ENCODE measurements around the gene FGFR2.
"Not testable (repeated sequence)": the region's sequence is repeated elsewhere in the genome, so short reads cannot be mapped to it uniquely, and the experiment has no call there.

FGFR2 gene

DNA sequence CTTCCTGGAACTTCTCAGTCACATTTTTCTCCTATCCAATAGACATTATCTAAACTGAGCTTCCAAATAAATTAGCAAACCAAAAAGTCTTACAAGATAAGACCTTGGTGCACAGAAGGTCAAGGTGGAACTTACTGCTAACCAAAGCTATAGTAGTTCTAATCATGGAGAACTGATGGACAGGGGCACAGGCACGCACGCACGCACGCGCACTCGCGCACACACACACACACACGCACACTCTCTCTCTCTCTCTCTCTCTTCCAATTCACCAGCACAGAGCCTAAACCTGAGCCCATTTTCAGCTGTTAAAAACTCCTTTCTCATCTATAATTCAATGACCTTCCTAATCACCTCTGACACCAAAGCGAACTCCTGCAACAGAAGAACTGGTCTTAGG lies 7.5 kb downstream of the FGFR2 start:
- DNase-seq (ENCODE audit: low read depth, low spot score), result no peak

- no peak for DNase-seq (ENCODE audit: low read depth, low spot score)
Observed at GRCh38 chr10:121589553-121589952, 8.7 kb downstream of the FGFR2 start.

DNA sequence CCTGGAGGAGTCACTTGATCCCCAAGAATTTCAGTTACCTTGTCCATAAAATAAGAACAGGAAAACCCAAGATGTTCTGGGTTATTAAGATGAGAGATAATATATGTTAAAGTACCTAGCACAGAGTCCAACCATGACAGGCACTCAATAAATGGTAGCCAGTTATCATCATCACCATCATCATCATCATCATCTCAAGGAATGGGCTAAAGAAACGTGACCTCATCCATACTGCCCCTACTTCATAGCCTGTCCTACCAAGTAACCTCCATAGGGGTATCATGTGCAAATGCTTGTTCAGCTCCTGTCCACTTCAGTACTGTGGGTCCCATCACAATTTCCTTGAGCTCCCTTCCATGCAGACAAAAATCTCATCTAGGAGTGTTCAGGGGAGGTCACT lies 14.4 kb downstream of the FGFR2 start:
- DNase-seq (ENCODE audit: low read depth, low spot score), result no peak

- DNase-seq (ENCODE audit: low read depth, low spot score), result no peak
Observed at GRCh38 chr10:121583258-121583657, 15.0 kb downstream of the FGFR2 start.

DNA sequence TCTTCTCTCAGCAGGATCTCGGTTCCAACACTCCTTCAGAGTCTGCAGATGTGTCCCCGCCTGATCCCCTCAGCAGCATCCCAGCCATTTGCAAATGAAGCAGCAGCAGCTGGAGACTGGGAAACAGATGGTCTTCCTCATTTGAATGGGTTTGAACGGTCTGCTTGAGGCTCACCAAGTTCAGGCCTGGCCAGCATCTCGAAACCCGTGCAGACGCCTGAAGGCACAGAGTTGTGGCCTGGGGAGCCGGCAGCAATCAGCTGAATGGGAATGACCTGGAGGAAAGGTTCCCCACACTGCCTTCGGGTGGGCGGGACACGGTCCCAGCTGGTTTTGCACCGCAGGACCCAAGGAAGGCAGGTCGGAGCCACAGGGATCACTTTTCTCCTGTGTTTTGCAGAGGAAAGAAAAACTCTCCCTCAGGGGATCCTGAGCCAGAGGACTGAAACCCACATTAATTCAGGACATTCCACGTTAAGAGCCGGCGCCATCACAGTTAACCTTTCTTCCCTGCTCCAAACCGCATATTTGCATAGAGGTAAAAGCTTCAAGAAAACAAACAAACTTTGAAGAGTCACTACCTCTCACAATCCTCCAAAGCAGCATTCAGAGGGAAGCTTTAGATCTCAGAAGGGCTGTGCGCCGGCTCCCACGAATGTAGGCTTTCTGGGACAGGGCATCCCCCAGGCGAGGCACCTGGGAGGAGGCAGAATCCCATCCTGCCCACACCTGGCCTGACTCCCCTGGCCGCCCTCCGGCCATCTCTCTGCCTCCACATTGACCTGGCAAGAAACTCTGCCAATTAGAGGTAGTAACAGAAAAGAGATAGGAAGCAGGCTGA lies 17.7 kb downstream of the FGFR2 start:
- no peak for DNase-seq (ENCODE audit: low read depth, low spot score)

DNA sequence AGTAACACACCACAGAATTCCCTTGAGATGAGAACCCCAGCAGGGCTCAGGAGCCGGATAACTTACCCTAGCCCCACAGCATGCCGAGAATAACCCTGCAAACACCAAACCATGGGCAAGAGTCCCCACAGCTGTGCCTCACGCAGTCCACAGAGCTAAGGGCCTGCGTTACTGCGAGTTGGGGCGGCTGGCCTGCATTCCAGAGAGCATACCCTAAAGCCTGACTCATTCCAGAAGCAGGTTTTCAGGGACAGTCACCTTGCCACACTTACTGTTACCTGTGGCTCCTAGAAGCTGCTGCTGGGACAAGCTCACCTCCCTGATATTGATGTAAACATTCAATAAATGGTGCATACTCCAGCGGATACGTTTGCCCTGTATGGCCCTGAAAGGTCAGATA lies 18.6 kb downstream of the FGFR2 start:
- DNase-seq (ENCODE audit: low read depth, low spot score), result no peak

GRCh38 chr10:121578965-121579364 lies 19.3 kb downstream of the FGFR2 start:
- no peak for DNase-seq (ENCODE audit: low read depth, low spot score)

DNA sequence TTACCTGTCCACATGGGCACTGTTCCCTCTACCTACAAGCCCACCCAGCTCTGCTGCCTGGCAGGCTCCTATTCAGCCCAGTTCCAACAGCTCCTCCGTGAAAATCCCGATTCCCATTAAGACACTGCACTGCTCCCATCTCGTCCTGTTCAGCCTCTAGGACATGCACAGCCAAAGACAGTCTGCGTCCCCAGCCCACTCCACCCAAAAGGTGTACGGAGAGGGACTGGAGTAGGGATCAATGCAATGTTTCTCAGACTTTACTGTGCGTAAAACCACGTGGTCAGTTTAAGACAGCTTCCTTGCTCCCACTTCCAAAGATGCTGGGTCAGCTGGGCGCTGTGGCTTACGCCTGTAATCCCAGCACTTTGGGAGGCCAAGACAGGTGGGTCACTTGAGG lies 19.9 kb downstream of the FGFR2 start:
- no peak for DNase-seq (ENCODE audit: low read depth, low spot score)

DNA sequence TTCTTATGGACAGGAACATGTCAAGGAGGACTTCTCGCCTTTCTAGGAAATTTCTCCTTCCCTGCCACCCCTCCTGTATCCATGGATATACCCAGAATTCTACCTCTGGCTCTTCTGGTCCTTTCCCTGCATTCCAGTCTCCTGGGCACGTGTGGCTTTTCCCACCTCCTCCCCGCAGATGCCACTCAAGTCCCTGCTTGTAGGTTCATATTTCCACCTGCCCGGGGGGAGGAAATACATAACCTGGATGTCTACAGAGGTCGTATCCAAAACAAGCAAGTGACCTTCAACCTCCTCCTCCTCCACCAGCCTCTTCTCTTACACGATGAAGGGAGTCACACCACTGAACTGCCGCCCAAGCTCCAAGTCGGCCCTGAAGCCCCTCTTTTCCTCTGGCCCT lies 20.7 kb downstream of the FGFR2 start:
- DNase-seq (ENCODE audit: low read depth, low spot score), result no peak

DNA sequence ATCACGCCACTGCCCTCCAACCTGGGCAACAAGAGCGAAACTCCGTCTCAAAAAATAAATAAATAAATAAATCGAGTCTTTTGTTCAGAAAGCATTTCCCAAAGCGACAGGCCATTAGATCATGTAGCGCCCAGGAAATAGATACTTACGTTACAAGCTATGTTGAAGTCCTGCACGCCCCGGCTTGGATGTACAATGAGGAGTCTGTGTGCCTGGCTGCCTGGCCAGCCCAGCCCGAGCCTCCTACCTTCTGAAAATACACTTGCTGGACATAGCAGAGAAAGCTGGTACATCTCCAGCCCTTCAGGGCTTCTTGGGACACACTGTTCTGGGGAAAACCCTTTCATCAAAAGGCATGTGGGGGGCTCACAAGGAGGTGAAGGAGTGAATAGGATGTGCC lies 22.1 kb downstream of the FGFR2 start:
- no peak for DNase-seq (ENCODE audit: low read depth, low spot score)

DNA sequence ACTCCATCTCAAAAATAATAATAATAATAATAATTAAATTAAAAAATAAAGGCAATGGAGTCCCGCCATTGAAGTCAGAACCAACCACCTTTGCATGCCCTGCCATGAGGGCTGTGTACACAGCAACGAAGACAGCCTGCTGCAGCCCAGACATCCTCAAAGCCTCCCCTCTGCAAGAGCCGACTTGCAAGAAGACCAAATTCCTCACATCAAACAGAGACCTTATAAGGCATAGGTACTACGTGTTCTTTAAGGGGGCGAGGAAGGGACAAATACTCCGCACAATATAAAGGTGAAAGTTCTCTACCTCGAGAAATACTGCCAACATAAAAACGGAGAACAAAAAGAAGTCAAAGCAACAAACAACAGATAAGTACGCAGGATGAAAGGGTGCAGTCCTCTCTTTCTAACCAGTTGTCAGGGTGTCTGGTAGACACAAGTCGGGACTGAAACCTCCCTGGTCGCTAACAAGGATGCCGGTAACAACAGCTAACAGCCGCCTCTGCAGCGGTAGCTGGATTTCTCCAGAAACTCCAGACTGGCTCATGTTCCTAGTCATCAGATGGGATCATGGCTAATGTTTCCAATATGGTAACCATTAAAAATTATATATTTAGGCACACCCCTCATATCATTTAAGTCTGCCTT lies 23.6 kb downstream of the FGFR2 start:
- no peak for DNase-seq (ENCODE audit: low read depth, low spot score)

GRCh38 chr10:121573538-121573941 lies 24.7 kb downstream of the FGFR2 start:
- DNase-seq (ENCODE audit: low read depth, low spot score), result no peak

DNA sequence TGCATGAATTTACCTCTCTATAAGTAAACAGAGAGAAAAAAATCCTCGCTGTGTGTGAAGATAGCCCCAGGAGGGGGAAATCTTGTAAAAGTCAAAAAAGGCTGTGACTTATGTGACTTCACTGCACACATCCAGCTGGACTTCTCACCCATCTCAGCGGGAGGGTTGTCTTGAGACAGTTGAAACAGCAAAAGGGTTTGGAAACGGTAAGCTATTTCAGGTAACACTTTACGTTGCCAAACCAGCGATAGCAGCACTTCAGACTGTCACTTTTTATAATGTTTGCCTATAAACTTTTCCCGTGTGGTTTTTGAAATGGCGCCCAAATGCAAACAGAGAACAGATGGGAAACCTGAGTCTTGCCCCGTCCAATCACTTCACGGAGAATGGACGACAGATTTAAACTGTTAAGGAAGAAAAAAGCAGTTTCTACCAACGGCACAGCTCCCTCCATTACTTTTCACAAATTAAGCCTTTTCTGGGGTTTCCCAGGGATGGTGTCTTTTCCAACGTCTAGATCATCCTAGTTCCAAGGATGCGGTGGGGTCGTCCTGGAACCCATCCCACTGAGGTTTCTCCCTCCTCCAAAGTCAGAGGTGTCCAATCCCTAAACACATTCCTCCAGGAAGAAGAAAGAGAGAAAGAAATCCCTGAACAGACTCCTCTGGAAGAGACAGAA lies 25.2 kb downstream of the FGFR2 start:
- DNase-seq (ENCODE audit: low read depth, low spot score), result no peak

DNA sequence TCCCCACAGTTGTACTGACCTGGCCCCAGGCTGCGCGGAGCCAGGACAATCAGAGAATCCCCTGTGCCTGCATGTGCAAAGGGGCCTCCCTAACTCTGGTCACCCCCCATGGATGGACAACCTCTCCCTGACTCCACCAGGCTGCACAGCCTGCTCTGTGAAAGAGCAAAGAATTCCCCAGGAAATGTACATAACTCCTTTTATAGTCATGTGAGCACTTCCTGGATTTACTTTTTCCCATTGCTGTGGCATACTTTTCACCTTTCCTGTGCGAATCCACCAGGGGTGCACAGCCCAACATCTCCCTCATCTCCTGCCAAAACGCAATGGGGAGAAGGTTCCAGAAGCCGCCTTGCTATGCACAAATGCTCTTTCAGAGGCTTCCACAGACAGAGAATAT lies 27.9 kb downstream of the FGFR2 start:
- no peak for DNase-seq (ENCODE audit: low read depth, low spot score)

GRCh38 chr10:121568275-121568674 lies 30.0 kb downstream of the FGFR2 start:
- DNase-seq (ENCODE audit: low read depth, low spot score), result no peak

- no peak for DNase-seq (ENCODE audit: low read depth, low spot score)
Observed at GRCh38 chr10:121567569-121567968, 30.7 kb downstream of the FGFR2 start.

DNA sequence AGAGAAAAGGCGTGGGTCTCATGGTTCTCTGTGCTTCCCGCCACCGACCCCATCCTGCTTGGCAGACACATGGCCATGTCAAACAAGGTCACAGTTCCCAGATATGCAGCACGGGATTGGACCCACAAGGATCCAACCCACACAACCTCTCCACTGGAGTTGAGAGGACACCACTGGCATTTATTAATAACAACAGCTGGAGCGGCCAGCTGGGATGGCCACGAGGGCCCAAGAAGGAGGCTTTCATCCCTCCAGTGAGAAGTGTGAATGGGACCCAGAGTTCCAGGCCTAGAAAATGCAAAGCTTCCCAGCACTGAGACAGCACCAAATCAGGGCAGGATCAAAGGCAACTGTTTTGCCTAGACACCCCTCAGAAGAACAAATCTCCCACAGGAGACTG lies 31.5 kb downstream of the FGFR2 start:
- no peak for DNase-seq (ENCODE audit: low read depth, low spot score)

DNA sequence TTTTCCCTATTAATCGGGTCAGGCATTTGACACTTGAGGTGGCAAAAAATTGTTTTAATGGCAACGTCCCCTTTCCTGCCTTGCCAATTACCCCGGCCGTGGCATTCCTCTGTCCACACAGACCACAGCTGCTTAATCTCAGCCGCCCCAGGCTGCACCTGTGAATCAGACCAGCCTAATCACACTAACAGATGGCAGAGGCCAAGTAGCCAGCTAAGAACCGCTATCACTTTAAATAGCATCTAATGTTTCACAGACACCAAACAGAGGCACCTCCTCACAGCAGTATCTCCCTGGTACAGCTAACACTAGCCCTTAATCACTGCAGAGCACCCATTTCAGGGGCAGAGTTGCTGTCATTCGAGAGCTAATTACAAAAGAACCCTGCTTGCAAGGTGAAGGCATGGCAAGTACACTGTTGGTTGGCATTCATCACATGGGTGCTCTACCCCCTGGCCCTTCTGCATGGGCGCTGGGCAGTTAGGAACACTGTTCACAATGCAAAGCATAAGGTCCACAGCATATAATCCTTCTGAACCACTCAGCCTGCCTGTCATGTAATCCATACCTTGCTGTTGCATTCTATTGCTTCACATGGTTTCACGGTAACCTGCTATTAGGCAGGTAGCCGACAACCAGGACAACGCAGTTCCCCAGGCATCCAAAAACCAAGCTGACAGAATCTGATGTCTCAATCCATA lies 38.8 kb downstream of the FGFR2 start:
- no peak for DNase-seq (ENCODE audit: low read depth, low spot score)

GRCh38 chr10:121558238-121558637 lies 40.0 kb downstream of the FGFR2 start:
- no peak for DNase-seq (ENCODE audit: low read depth, low spot score)

GRCh38 chr10:121556918-121557573 lies 41.2 kb downstream of the FGFR2 start:
- no peak for DNase-seq (ENCODE audit: low read depth, low spot score)

GRCh38 chr10:121556455-121556854 lies 41.8 kb downstream of the FGFR2 start:
- DNase-seq (ENCODE audit: low read depth, low spot score), result no peak

DNA sequence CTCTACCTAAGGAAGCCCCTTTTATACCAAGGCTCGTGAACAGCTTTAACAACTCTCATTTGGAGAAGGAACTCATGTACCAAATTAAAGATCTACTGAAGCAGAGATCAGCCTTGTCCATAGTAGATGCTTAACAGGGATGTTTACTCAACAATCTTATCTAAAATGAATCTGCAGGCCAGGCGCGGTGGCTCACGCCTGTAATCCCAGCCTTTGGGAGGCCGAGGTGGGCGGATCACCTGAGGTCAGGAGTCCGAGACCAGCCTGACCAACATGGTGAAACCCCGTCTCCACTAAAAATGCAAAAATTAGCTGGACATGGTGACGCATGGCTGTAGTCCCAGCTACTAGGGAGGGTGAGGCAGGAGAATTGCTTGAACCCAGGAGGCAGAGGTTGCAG lies 43.3 kb downstream of the FGFR2 start:
- DNase-seq (ENCODE audit: low read depth, low spot score), result not testable (repeated sequence)
